HFFc6 (cell line): ENCODE measurements around the gene GTF3C4. TPM values are rescaled to one million over a fixed set of nuclear protein-coding genes. Genes with fewer than 3 reads are reported as not detected.

Source experiments
- DNase-seq: peaks from one replicate; pipeline ENCODE4 v3.0.0-alpha.2; 2018
- H3K27ac Mint-ChIP-seq: 2 replicates; pipeline ENCODE4 v1.8.0; 2020; ENCODE audit warnings: mild to moderate bottlenecking, mixed read lengths
- H3K27me3 Mint-ChIP-seq: 2 replicates; pipeline ENCODE4 v1.8.0; 2021; ENCODE audit warnings: mild to moderate bottlenecking, moderate library complexity, mixed read lengths; ENCODE audit not compliant: insufficient read depth
- H3K36me3 Mint-ChIP-seq: 2 replicates; pipeline ENCODE4 v1.8.0; 2021; ENCODE audit warnings: low read depth, mixed read lengths
- H3K4me1 Mint-ChIP-seq: 2 replicates; pipeline ENCODE4 v1.8.0; 2020; ENCODE audit warnings: low read depth, mixed read lengths
- H3K4me3 Mint-ChIP-seq: 2 replicates; pipeline ENCODE4 v1.8.0; 2020; ENCODE audit warnings: mild to moderate bottlenecking, moderate library complexity, mixed read lengths
- H3K9me3 Mint-ChIP-seq: 2 replicates; pipeline ENCODE4 v1.8.0; 2020; ENCODE audit warnings: mild to moderate bottlenecking, mixed read lengths
- CTCF ChIP-seq: fragments of 200-600 bp; sonication (generic); IDR thresholded peaks from 2 replicates; pipeline ENCODE4 v1.5.0; 2021; ENCODE audit warnings: antibody characterized with exemption, mild to moderate bottlenecking
- total RNA-seq, 6 experiments: library from RNA; stranded (reverse); fragmentation: NEBNext Ultra II Directional; extraction: Animal tissue kit (Norgen Biotek cat#: 25700); gene quantifications; 2 replicates in 1 of 6; 3 replicates in 5 of 6; pipeline ENCODE4 v1.2.3, GENCODE V29; 2021

Gene GTF3C4
- total RNA-seq, 6 experiments from 2014 or later, result 13.5 to 16.0 (median 15.1) TPM

GRCh38 chr9:132632413-132633129 is 37.7 kb upstream of the GTF3C4 start:
- Mint-ChIP-seq H3K4me1 (peaks cover 21% of the 10 kb centered on the region), H3K4me3 (no peak overlapping the region), H3K27me3 (peaks cover 1% of the 10 kb centered on the region; the same call in 1 of the 2 replicates), H3K36me3 (peaks cover 52% of the 10 kb centered on the region), H3K27ac (peak overlapping the region; percentile 74), H3K9me3 (no peaks in the 10 kb centered on the region)
- DNase-seq, result no peak
- no peak for TF ChIP-seq CTCF

- Mint-ChIP-seq H3K4me3 (no peak overlapping the region), H3K4me1 (peaks cover 26% of the 10 kb centered on the region), H3K27ac (no peak overlapping the region), H3K27me3 (peaks cover 1% of the 10 kb centered on the region; the same call in 1 of the 2 replicates), H3K9me3 (no peaks in the 10 kb centered on the region), H3K36me3 (peaks cover 53% of the 10 kb centered on the region)
- no peak for TF ChIP-seq CTCF
- DNase-seq, result no peak
Observed at GRCh38 chr9:132634327-132634726, 35.9 kb upstream of the GTF3C4 start.

- no peaks in the 10 kb centered on the region for H3K9me3 Mint-ChIP-seq
- no peak overlapping the region for H3K27ac Mint-ChIP-seq
- no peak for TF ChIP-seq CTCF
Observed at GRCh38 chr9:132637351-132637750, 32.9 kb upstream of the GTF3C4 start.

GRCh38 chr9:132637801-132638200 is 32.5 kb upstream of the GTF3C4 start:
- Mint-ChIP-seq H3K27me3 (peaks cover 1% of the 10 kb centered on the region), H3K27ac (no peak overlapping the region), H3K4me3 (no peak overlapping the region), H3K9me3 (no peaks in the 10 kb centered on the region), H3K36me3 (peaks cover 53% of the 10 kb centered on the region), H3K4me1 (peaks cover 5% of the 10 kb centered on the region; the same call in 1 of the 2 replicates)
- TF ChIP-seq CTCF, result no peak
- DNase-seq, result no peak

More at GRCh38 chr9:132637351-132637750, 32.9 kb upstream of the GTF3C4 start:
- DNase-seq, result no peak
- Mint-ChIP-seq H3K4me1 (peaks cover 8% of the 10 kb centered on the region), H3K27me3 (peaks cover 1% of the 10 kb centered on the region), H3K36me3 (peaks cover 55% of the 10 kb centered on the region), H3K4me3 (no peak overlapping the region)

GRCh38 chr9:132638240-132638639 is 32.0 kb upstream of the GTF3C4 start:
- no peak for TF ChIP-seq CTCF
- Mint-ChIP-seq H3K9me3 (no peaks in the 10 kb centered on the region), H3K27me3 (peaks cover 1% of the 10 kb centered on the region), H3K36me3 (peaks cover 55% of the 10 kb centered on the region), H3K4me3 (no peak overlapping the region), H3K27ac (no peak overlapping the region), H3K4me1 (peaks cover 5% of the 10 kb centered on the region; the same call in 1 of the 2 replicates)
- DNase-seq, result no peak
